ENCODE measurements around the gene CDK15. TPM values are rescaled to one million over a fixed set of nuclear protein-coding genes. Genes with fewer than 3 reads are reported as not detected.

CDK15 gene
- total RNA-seq, 1 donor from 2014 or later: not detected

- Mint-ChIP-seq H3K4me1 (ENCODE audit: unreplicated experiment) (no peaks in the 10 kb centered on the region), H3K4me3 (ENCODE audit: unreplicated experiment) (no peak overlapping the region), H3K9me3 (ENCODE audit: unreplicated experiment) (no peaks in the 10 kb centered on the region), H3K36me3 (ENCODE audit: low read depth, unreplicated experiment) (no peaks in the 10 kb centered on the region), H3K27ac (ENCODE audit: unreplicated experiment) (no peak overlapping the region), H3K27me3 (ENCODE audit: unreplicated experiment) (peaks cover 2% of the 10 kb centered on the region)
- DNase-seq (ENCODE audit: low spot score): no peak
- TF ChIP-seq CTCF (IDR thresholded peaks at IDR 0.05; ENCODE audit: unreplicated experiment): no peak
Observed at GRCh38 chr2:201928363-201928762, 122.0 kb downstream of the CDK15 start.

GRCh38 chr2:201929281-201930026 is 123.1 kb downstream of the CDK15 start:
- TF ChIP-seq CTCF (IDR thresholded peaks at IDR 0.05; ENCODE audit: unreplicated experiment): no peak
- no peak overlapping the region for H3K4me3 Mint-ChIP-seq (ENCODE audit: unreplicated experiment)
- no peaks in the 10 kb centered on the region for H3K4me1 Mint-ChIP-seq (ENCODE audit: unreplicated experiment)
- peaks cover 2% of the 10 kb centered on the region for H3K27me3 Mint-ChIP-seq (ENCODE audit: unreplicated experiment)
- H3K9me3 Mint-ChIP-seq (ENCODE audit: unreplicated experiment): no peaks in the 10 kb centered on the region
- no peak overlapping the region for H3K27ac Mint-ChIP-seq (ENCODE audit: unreplicated experiment)
- no peak for DNase-seq (ENCODE audit: low spot score)
- H3K36me3 Mint-ChIP-seq (ENCODE audit: low read depth, unreplicated experiment): no peaks in the 10 kb centered on the region

- H3K4me3 Mint-ChIP-seq (ENCODE audit: unreplicated experiment): no peak overlapping the region
- no peaks in the 10 kb centered on the region for H3K4me1 Mint-ChIP-seq (ENCODE audit: unreplicated experiment)
- no peaks in the 10 kb centered on the region for H3K36me3 Mint-ChIP-seq (ENCODE audit: low read depth, unreplicated experiment)
- no peak overlapping the region for H3K27ac Mint-ChIP-seq (ENCODE audit: unreplicated experiment)
- DNase-seq (ENCODE audit: low spot score): no peak
- no peaks in the 10 kb centered on the region for H3K9me3 Mint-ChIP-seq (ENCODE audit: unreplicated experiment)
- no peak for TF ChIP-seq CTCF (IDR thresholded peaks at IDR 0.05; ENCODE audit: unreplicated experiment)
- H3K27me3 Mint-ChIP-seq (ENCODE audit: unreplicated experiment): peaks cover 2% of the 10 kb centered on the region
Observed at GRCh38 chr2:201930043-201930442, 123.7 kb downstream of the CDK15 start.

GRCh38 chr2:201930831-201931230 is 124.5 kb downstream of the CDK15 start:
- TF ChIP-seq CTCF (IDR thresholded peaks at IDR 0.05; ENCODE audit: unreplicated experiment): no peak
- Mint-ChIP-seq H3K9me3 (ENCODE audit: unreplicated experiment) (no peaks in the 10 kb centered on the region), H3K27ac (ENCODE audit: unreplicated experiment) (no peak overlapping the region), H3K36me3 (ENCODE audit: low read depth, unreplicated experiment) (no peaks in the 10 kb centered on the region), H3K4me3 (ENCODE audit: unreplicated experiment) (no peak overlapping the region), H3K4me1 (ENCODE audit: unreplicated experiment) (no peaks in the 10 kb centered on the region), H3K27me3 (ENCODE audit: unreplicated experiment) (peaks cover 2% of the 10 kb centered on the region)
- no peak for DNase-seq (ENCODE audit: low spot score)

GRCh38 chr2:201931475-201931874 is 125.1 kb downstream of the CDK15 start:
- no peak for TF ChIP-seq CTCF (IDR thresholded peaks at IDR 0.05; ENCODE audit: unreplicated experiment)
- DNase-seq (ENCODE audit: low spot score): no peak
- Mint-ChIP-seq H3K4me1 (ENCODE audit: unreplicated experiment) (no peaks in the 10 kb centered on the region), H3K4me3 (ENCODE audit: unreplicated experiment) (no peak overlapping the region), H3K9me3 (ENCODE audit: unreplicated experiment) (no peaks in the 10 kb centered on the region), H3K36me3 (ENCODE audit: low read depth, unreplicated experiment) (no peaks in the 10 kb centered on the region), H3K27ac (ENCODE audit: unreplicated experiment) (no peak overlapping the region), H3K27me3 (ENCODE audit: unreplicated experiment) (peaks cover 6% of the 10 kb centered on the region)
